Lower lobe of right lung (tissue), 2 donors: ENCODE measurements around the gene LY6G6D. TPM values are rescaled to one million over a fixed set of nuclear protein-coding genes. Genes with fewer than 3 reads are reported as not detected.
"Not testable (repeated sequence)": the region's sequence is repeated elsewhere in the genome, so short reads cannot be mapped to it uniquely, and the experiment has no call there.

Experiments used
- ATAC-seq, 2 donors: fragments of 200-7000 bp; cut with Tn5 transposase; one replicate each; pipeline ENCODE4 v1.9.1; 2020 to 2022; ENCODE audit warnings: mild to moderate bottlenecking in 2 of 2, moderate library complexity in 2 of 2
- DNase-seq: peaks from one replicate; pipeline ENCODE4 v3.0.0-alpha.2; 2020
- H3K27ac ChIP-seq: fragments of 200-600 bp; one replicate; pipeline ENCODE4 v1.8.0; 2022
- H3K27me3 ChIP-seq: fragments of 200-600 bp; one replicate; pipeline ENCODE4 v1.8.0; 2022; ENCODE audit warnings: low read depth
- H3K36me3 ChIP-seq: fragments of 200-600 bp; one replicate; pipeline ENCODE4 v1.8.0; 2022; ENCODE audit warnings: mild to moderate bottlenecking
- H3K4me1 ChIP-seq: fragments of 200-600 bp; one replicate; pipeline ENCODE4 v1.8.0; 2022
- H3K4me3 ChIP-seq: fragments of 200-600 bp; one replicate; pipeline ENCODE4 v1.8.0; 2022; ENCODE audit warnings: mild to moderate bottlenecking
- H3K9me3 ChIP-seq: fragments of 200-600 bp; one replicate; pipeline ENCODE4 v1.8.0; 2022
- intact Hi-C: fragments of 100-400 bp; cut with DNase I; formaldehyde crosslinking; loops from one replicate; pipeline ENCODE4 v1.11.0; 2022
- total RNA-seq: library from RNA; stranded (reverse); fragmentation: NEBNext Ultra II Directional; extraction: Animal tissue kit (Norgen Biotek cat#: 25700); gene quantifications from one replicate; pipeline ENCODE4 v1.2.1, GENCODE V29; 2021
- TF ChIP-seq, protein P1 (sequence below): fragments of 200-600 bp; IDR thresholded peaks from one replicate; pipeline ENCODE4 v1.8.0; 2022; ENCODE audit warnings: antibody characterized with exemption, mild to moderate bottlenecking
- donor health status: DM: no; HTN: yes; CAD: no; lungs with severe emphysema.

LY6G6D gene
- total RNA-seq, 1 donor from 2014 or later, result not detected

GRCh38 chr6:31708224-31708623 lies 6.9 kb upstream of the LY6G6D start:
- H3K4me3 ChIP-seq, result no peak overlapping the region
- intact Hi-C loops, result no loop called here
- H3K27ac ChIP-seq, result no peak overlapping the region
- no peak for ATAC-seq
- no peaks in the 10 kb centered on the region for H3K27me3 ChIP-seq
- H3K4me1 ChIP-seq, result peaks cover 14% of the 10 kb centered on the region
- H3K9me3 ChIP-seq, result no peaks in the 10 kb centered on the region
- DNase-seq, result no peak
- no peaks in the 10 kb centered on the region for H3K36me3 ChIP-seq
- TF ChIP-seq, protein P1, sequence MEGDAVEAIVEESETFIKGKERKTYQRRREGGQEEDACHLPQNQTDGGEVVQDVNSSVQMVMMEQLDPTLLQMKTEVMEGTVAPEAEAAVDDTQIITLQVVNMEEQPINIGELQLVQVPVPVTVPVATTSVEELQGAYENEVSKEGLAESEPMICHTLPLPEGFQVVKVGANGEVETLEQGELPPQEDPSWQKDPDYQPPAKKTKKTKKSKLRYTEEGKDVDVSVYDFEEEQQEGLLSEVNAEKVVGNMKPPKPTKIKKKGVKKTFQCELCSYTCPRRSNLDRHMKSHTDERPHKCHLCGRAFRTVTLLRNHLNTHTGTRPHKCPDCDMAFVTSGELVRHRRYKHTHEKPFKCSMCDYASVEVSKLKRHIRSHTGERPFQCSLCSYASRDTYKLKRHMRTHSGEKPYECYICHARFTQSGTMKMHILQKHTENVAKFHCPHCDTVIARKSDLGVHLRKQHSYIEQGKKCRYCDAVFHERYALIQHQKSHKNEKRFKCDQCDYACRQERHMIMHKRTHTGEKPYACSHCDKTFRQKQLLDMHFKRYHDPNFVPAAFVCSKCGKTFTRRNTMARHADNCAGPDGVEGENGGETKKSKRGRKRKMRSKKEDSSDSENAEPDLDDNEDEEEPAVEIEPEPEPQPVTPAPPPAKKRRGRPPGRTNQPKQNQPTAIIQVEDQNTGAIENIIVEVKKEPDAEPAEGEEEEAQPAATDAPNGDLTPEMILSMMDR, result no peak

DNA sequence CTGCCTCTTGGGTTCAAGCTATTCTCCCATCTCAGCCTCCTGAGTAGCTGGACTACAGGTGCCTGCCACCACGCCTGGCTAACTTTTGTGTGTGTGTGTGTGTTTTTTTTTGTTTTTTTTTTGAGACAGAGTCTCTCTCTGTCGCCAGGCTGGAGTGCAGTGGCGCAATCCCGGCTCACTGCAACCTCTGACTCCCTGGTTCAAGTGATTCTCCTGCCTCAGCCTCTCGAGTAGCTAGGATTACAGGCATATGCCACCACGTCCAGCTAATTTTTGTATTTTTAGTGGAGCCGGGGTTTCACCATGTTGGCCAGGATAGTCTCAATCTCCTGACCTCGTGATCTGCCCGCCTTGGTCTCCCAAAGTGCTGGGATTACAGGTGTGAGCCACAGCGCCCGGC lies 6.0 kb upstream of the LY6G6D start:
- H3K27ac ChIP-seq, H3K36me3 ChIP-seq, H3K4me1 ChIP-seq, H3K4me3 ChIP-seq, H3K27me3 ChIP-seq, intact Hi-C loops, H3K9me3 ChIP-seq, ATAC-seq: not testable (repeated sequence)
- peak; percentile 70 for DNase-seq

- Histone ChIP-seq H3K4me3 (no peak overlapping the region), H3K9me3 (no peaks in the 10 kb centered on the region), H3K27me3 (no peaks in the 10 kb centered on the region), H3K27ac (no peak overlapping the region), H3K4me1 (peaks cover 7% of the 10 kb centered on the region), H3K36me3 (no peaks in the 10 kb centered on the region)
- ATAC-seq (no peak), DNase-seq (no peak)
- intact Hi-C loops, result no loop called here
- TF ChIP-seq, protein P1, result no peak
Measured at GRCh38 chr6:31710523-31711219, 4.5 kb upstream of the LY6G6D start.

- Histone ChIP-seq H3K27ac (no peak overlapping the region), H3K4me1 (peaks cover 7% of the 10 kb centered on the region), H3K36me3 (no peaks in the 10 kb centered on the region), H3K9me3 (no peaks in the 10 kb centered on the region), H3K27me3 (no peaks in the 10 kb centered on the region), H3K4me3 (no peak overlapping the region)
- TF ChIP-seq, protein P1, result no peak
- no peak for DNase-seq
- intact Hi-C loops, result no loop called here
- peak; percentile 41 to 44 for ATAC-seq
Measured at GRCh38 chr6:31711233-31711632, 3.9 kb upstream of the LY6G6D start.

DNA sequence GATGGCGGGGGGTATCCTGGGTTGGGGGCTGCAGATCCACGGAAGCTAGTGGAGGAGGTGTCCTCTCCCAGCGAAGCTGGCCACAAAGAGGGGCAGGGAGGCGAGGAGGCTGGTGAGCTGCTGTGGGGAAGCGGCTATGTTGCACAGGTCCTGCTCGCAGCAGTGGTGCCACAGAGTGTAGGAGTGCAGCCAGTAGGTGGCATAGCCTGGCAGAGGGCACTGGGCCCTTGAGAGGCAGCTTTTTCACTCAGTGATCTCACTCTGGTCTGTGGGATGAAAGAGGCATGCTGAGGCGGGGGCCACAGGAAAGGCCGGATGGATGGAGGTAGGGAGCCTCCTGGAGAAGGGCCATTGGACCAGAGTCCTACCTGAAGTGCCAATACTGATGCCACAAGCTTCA lies 2.9 kb upstream of the LY6G6D start:
- Histone ChIP-seq H3K4me3 (no peak overlapping the region), H3K4me1 (peaks cover 7% of the 10 kb centered on the region), H3K27ac (no peak overlapping the region), H3K9me3 (no peaks in the 10 kb centered on the region), H3K27me3 (no peaks in the 10 kb centered on the region), H3K36me3 (no peaks in the 10 kb centered on the region)
- DNase-seq (no peak), ATAC-seq (peak; percentile 45 to 47)
- intact Hi-C loops, result no loop called here
- TF ChIP-seq, protein P1, result no peak

DNA sequence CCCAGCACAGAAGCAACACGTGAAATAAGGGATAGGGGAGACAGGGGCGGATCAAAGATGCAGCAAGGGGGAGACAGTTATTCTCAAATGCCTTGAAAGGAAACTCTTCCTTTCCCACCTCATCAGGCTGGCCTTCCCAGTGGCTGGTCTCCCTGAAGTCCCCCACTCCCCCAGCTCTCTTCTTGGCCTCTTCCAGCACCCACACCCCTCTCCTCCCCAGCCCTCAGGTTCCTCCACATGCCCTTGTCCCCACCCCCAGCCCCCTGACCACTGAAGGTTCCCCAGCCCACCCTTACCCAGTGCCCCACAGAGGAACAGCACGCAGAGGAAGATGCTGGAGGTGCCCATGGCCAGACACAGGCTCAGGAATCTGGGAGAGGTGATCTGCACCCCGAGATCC lies 1.7 kb upstream of the LY6G6D start:
- intact Hi-C loops, result no loop called here
- ATAC-seq, result no peak
- Histone ChIP-seq H3K27ac (no peak overlapping the region), H3K4me1 (peaks cover 7% of the 10 kb centered on the region), H3K27me3 (no peaks in the 10 kb centered on the region), H3K4me3 (no peak overlapping the region), H3K36me3 (no peaks in the 10 kb centered on the region), H3K9me3 (no peaks in the 10 kb centered on the region)
- no peak for DNase-seq
- TF ChIP-seq, protein P1, result no peak
